Measurements from ENCODE around the gene OLFM1.

GRCh38 chr9:135146766-135147473, 59.5 kb downstream of the OLFM1 start:
- TF ChIP-seq, protein P1, sequence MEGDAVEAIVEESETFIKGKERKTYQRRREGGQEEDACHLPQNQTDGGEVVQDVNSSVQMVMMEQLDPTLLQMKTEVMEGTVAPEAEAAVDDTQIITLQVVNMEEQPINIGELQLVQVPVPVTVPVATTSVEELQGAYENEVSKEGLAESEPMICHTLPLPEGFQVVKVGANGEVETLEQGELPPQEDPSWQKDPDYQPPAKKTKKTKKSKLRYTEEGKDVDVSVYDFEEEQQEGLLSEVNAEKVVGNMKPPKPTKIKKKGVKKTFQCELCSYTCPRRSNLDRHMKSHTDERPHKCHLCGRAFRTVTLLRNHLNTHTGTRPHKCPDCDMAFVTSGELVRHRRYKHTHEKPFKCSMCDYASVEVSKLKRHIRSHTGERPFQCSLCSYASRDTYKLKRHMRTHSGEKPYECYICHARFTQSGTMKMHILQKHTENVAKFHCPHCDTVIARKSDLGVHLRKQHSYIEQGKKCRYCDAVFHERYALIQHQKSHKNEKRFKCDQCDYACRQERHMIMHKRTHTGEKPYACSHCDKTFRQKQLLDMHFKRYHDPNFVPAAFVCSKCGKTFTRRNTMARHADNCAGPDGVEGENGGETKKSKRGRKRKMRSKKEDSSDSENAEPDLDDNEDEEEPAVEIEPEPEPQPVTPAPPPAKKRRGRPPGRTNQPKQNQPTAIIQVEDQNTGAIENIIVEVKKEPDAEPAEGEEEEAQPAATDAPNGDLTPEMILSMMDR (IDR thresholded peaks at IDR 0.05 in 4 of 5, conservative IDR thresholded peaks at IDR 0.05 in 1 of 5): no peak
- TF ChIP-seq POLR2A (IDR thresholded peaks at IDR 0.05): no peak

All from gastrocnemius medialis (tissue), 4 donors.